Measurements from ENCODE around the gene GRB7.

DNA sequence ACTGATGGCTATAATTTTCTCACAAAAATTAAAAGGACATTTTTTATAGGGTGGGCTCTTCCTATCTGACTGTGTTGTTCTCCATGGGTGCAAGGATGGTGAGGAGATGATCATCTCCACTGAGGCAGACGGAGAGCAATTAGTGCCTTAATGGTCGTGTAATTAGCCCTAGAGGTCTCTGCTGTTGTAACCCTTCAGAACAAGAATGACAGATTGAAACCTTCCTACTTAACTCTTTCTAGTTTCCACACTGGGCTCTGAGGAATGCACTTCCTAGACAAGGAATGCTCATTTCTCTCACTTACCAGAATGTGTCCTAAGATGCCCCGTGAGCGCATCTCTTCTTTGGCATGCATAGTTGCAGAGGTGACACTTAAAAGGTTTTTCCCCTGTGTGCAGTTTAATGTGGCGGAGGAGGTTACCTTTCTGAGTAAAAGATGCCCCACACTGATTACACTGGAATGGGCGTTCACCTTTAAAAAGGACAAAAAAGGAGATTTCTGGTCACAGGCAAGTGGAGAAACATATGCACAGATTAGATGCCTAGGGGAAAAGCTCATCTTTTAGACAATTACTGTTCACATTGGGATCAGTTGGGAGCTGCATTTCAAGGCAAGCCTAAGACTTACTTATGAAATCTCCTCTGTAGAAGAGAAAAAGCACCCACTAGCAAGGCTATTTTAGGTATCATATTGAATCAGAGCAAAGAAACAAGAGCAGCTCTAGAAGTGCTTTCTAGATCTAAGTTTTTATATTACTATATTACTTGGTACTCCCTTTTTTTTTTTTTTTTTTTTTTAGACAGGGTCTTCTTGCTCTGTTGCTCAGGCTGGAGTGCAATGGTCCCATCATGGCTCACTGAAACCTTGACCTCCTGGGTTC, 53.6 kb downstream of the GRB7 start:
- TF ChIP-seq, protein P1, sequence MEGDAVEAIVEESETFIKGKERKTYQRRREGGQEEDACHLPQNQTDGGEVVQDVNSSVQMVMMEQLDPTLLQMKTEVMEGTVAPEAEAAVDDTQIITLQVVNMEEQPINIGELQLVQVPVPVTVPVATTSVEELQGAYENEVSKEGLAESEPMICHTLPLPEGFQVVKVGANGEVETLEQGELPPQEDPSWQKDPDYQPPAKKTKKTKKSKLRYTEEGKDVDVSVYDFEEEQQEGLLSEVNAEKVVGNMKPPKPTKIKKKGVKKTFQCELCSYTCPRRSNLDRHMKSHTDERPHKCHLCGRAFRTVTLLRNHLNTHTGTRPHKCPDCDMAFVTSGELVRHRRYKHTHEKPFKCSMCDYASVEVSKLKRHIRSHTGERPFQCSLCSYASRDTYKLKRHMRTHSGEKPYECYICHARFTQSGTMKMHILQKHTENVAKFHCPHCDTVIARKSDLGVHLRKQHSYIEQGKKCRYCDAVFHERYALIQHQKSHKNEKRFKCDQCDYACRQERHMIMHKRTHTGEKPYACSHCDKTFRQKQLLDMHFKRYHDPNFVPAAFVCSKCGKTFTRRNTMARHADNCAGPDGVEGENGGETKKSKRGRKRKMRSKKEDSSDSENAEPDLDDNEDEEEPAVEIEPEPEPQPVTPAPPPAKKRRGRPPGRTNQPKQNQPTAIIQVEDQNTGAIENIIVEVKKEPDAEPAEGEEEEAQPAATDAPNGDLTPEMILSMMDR (IDR thresholded peaks at IDR 0.05), result no peak
- TF ChIP-seq POLR2A (IDR thresholded peaks at IDR 0.05), result no peak
